OCI-LY7 (cell line): Measurements from ENCODE around the gene REN.

Source experiments
- EZH2phosphoT487 ChIP-seq: fragments of 200-600 bp; sonication (generic); IDR thresholded peaks from 2 replicates; pipeline ENCODE4 v1.6.1; 2018; ENCODE audit warnings: low read depth, borderline replicate concordance, mild to moderate bottlenecking, mixed run types, antibody characterized with exemption, low read length, moderate library complexity, mixed read lengths
- TF ChIP-seq, protein P1 (sequence below): fragments of 200-600 bp; sonication (generic); conservative IDR thresholded peaks from 2 replicates; pipeline ENCODE4 v1.5.1; 2014; ENCODE audit warnings: mild to moderate bottlenecking, antibody characterized with exemption, low read length, moderate library complexity, mixed read lengths

DNA sequence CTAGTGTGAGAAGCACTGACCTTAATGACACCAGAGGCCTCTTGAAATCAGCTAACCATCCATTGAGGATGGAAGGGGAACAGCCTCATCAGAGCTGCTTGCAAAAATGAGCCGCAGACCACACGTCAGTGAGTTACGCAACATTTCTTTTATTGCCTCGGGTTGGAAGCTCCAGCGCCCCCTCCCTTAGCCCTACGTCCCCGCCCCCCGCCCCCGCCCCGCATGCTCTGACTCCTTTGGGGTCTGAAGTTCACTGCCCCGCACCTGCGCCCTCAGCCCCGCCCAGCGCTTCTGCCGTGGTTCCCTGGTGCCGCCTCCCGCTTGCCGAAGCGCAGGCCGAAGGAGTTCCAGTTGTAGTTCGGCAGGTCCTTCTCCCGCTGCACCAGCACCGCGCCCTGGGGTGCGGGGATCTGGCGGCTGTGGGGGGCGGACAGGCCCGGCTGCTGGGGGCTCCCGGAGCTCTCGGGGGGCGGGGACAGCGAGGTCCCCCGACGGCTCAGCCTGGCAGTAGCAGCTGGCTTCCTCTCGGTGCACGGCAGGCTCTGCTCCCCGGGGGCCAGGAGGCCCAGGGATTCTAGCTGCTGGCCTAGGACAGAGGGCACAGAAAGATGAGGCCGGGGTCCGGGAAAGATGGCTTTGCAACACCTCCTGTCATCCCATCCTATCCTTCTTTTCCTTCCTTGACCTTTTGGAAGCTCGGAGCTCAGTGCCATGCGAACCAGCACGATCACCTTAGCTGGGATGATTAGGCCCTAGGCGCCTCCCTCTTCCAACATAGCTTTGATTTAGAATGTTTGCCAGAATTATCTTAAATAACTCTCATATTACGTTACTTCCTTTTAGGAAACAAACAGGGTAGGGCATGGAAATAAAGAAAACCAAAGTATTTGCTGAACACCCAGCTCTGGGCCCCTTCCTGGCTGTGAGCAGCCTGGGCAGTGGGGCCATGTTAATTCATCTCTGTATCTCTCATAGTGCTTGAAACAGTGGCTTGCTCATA lies 24.4 kb upstream of the REN start:
- TF ChIP-seq, protein P1, sequence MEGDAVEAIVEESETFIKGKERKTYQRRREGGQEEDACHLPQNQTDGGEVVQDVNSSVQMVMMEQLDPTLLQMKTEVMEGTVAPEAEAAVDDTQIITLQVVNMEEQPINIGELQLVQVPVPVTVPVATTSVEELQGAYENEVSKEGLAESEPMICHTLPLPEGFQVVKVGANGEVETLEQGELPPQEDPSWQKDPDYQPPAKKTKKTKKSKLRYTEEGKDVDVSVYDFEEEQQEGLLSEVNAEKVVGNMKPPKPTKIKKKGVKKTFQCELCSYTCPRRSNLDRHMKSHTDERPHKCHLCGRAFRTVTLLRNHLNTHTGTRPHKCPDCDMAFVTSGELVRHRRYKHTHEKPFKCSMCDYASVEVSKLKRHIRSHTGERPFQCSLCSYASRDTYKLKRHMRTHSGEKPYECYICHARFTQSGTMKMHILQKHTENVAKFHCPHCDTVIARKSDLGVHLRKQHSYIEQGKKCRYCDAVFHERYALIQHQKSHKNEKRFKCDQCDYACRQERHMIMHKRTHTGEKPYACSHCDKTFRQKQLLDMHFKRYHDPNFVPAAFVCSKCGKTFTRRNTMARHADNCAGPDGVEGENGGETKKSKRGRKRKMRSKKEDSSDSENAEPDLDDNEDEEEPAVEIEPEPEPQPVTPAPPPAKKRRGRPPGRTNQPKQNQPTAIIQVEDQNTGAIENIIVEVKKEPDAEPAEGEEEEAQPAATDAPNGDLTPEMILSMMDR = no peak
- TF ChIP-seq EZH2phosphoT487 = no peak
